ENCODE results near the gene RUNX2.

DNA sequence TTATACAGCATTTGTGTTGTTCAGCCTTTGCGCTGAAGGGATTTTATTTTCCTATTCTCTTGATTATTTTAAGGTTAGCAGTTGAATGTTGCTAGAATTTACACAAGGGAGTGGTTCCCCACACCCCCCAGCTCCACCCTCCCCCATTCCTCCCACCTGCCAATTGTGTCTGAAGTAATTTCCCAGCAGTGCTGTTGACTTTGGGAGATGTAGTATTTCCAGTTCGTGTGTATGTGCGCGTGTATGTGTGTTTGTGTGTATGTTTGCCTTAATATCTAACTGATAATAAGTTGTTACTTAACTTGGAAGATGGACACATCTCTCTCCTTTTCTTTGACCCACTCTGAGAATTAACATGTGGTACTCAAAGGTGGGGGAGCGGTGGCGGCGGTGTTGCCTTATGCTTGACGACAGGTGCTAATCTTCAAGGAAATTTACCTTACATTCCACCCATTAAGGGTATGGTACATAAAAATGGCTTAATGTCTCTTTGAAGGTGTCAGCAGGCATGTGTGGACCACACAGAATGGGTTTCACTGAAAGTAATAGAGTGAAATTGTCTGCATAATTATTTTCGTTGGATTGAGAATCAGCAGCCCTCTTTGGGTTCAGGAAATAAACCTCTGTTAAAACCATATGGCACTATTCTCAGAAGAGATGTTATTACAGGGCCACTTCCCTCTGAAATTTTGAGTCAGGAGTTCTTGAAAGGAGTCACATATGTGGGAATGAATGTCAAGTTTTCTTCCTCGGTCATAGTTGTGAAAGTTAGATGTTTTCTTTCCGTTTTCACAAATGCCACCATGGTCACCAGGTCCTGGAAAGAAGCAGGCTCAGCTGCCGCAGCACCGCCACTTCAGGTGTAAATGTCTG, 145.2 kb downstream of the RUNX2 start:
- TF ChIP-seq, protein P1, sequence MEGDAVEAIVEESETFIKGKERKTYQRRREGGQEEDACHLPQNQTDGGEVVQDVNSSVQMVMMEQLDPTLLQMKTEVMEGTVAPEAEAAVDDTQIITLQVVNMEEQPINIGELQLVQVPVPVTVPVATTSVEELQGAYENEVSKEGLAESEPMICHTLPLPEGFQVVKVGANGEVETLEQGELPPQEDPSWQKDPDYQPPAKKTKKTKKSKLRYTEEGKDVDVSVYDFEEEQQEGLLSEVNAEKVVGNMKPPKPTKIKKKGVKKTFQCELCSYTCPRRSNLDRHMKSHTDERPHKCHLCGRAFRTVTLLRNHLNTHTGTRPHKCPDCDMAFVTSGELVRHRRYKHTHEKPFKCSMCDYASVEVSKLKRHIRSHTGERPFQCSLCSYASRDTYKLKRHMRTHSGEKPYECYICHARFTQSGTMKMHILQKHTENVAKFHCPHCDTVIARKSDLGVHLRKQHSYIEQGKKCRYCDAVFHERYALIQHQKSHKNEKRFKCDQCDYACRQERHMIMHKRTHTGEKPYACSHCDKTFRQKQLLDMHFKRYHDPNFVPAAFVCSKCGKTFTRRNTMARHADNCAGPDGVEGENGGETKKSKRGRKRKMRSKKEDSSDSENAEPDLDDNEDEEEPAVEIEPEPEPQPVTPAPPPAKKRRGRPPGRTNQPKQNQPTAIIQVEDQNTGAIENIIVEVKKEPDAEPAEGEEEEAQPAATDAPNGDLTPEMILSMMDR (conservative IDR thresholded peaks at IDR 0.05; ENCODE audit: low read depth, low read length): no peak
- TF ChIP-seq EZH2 (IDR thresholded peaks at IDR 0.05; ENCODE audit: low read length, unreplicated experiment) (no peak), EZH2phosphoT487 (IDR thresholded peaks at IDR 0.05; ENCODE audit: borderline replicate concordance, low read length) (no peak)

Data from PC-3 (cell line).